Pons (tissue), 1 donor: ENCODE results near the gene STYXL2.

Experiments used
- DNase-seq: peaks from one replicate; pipeline ENCODE4 v3.0.0-alpha.2; 2016; ENCODE audit warnings: low spot score

The STYXL2 gene

GRCh38 chr1:167081594-167082156, 12.2 kb upstream of the STYXL2 start:
- DNase-seq = no peak

- DNase-seq = no peak
Observed at GRCh38 chr1:167082511-167083027, 11.3 kb upstream of the STYXL2 start.

GRCh38 chr1:167083066-167083665, 10.7 kb upstream of the STYXL2 start:
- DNase-seq = no peak

- no peak for DNase-seq
Observed at GRCh38 chr1:167083871-167084270, 10.0 kb upstream of the STYXL2 start.

- no peak for DNase-seq
Observed at GRCh38 chr1:167084757-167085156, 9.1 kb upstream of the STYXL2 start.

GRCh38 chr1:167086033-167086432, 7.8 kb upstream of the STYXL2 start:
- no peak for DNase-seq

GRCh38 chr1:167086768-167087167, 7.1 kb upstream of the STYXL2 start:
- DNase-seq = no peak

GRCh38 chr1:167088746-167089417, 5.0 kb upstream of the STYXL2 start:
- DNase-seq = no peak

GRCh38 chr1:167089939-167090313, 3.9 kb upstream of the STYXL2 start:
- no peak for DNase-seq

GRCh38 chr1:167090314-167090942, 3.4 kb upstream of the STYXL2 start, which contains the start of gene GPA33:
Gene GPA33, minus strand, starts transcription at chr1:167090377. Its CDS starts 90 bp downstream, at chr1:167090287.
- DNase-seq = peak; percentile 25

- no peak for DNase-seq
Observed at GRCh38 chr1:167092653-167093052, 1.2 kb upstream of the STYXL2 start.

- no peak for DNase-seq
Observed at GRCh38 chr1:167094690-167095089, 815 bp downstream of the STYXL2 start.

GRCh38 chr1:167095368-167095767, 1.5 kb downstream of the STYXL2 start:
- no peak for DNase-seq

- DNase-seq = no peak
Observed at GRCh38 chr1:167099851-167100250, 6.0 kb downstream of the STYXL2 start.

GRCh38 chr1:167100730-167101129, 6.9 kb downstream of the STYXL2 start:
- no peak for DNase-seq

- DNase-seq = no peak
Observed at GRCh38 chr1:167101754-167102153, 7.9 kb downstream of the STYXL2 start.

- no peak for DNase-seq
Observed at GRCh38 chr1:167102906-167103573, 9.2 kb downstream of the STYXL2 start.

- no peak for DNase-seq
Observed at GRCh38 chr1:167104256-167104633, 10.4 kb downstream of the STYXL2 start.

- DNase-seq = peak; percentile 11
Observed at GRCh38 chr1:167105271-167106118, 11.6 kb downstream of the STYXL2 start.

GRCh38 chr1:167106119-167106461, 12.2 kb downstream of the STYXL2 start:
- DNase-seq = no peak

GRCh38 chr1:167107456-167107855, 13.6 kb downstream of the STYXL2 start:
- DNase-seq = no peak
